K562 (cell line): Measurements from ENCODE around the gene ZNF407. TPM values are rescaled to one million over a fixed set of nuclear protein-coding genes. Genes with fewer than 3 reads are reported as not detected.

Experiments
- ATAC-seq: fragments of 200-7000 bp; cut with Tn5 transposase; 3 replicates; pipeline ENCODE4 v1.9.1; 2020; ENCODE audit warnings: moderate library complexity
- BruUV-seq: library from RNA; stranded (reverse); fragments of 400-500 nt; replicated peaks from 2 replicates; lab custom pipeline; 2021; lab: Mats Ljungman, UMichigan
- CTCF ChIA-PET: fragments of 300-600 bp; formaldehyde crosslinking; extraction: SDS; loops from one replicate; lab custom pipeline; 2021; ENCODE audit warnings: low intra/inter-chr PET ratio; lab: Yijun Ruan, JAX
- POLR2A ChIA-PET: fragments of 300-600, 350-650 bp; sonication (Branson Sonifier 250); formaldehyde crosslinking; extraction: SDS; loops from one replicate; lab custom pipeline; 2021; ENCODE audit warnings: antibody characterized with exemption, inconsistent platforms; lab: Yijun Ruan, JAX
- DNase-seq, 4 experiments: peaks; one replicate each; pipeline versions ENCODE4 v3.0.0 to v3.0.0-alpha.2; 2011 to 2018; ENCODE audit warnings: low spot score in 3 of 4, mixed read lengths in 3 of 4; ENCODE audit errors: extremely low read depth in 1 of 4
- FAIRE-seq: peaks from 2 replicates; lab custom pipeline; 2011; peaks lifted over from hg19 to GRCh38; lab: Jason Lieb, UNC
- H2AFZ ChIP-seq: 2 replicates; pipeline ENCODE4 v1.6.0; 2011; ENCODE audit warnings: low read depth, low read length, control low read depth, inconsistent platforms
- H3K27ac ChIP-seq: fragments of 200-600 bp; 3 replicates; pipeline ENCODE4 v1.8.0; 2011; ENCODE audit warnings: low read depth, mild to moderate bottlenecking, control low read depth, inconsistent platforms, low read length, moderate library complexity, mixed read lengths; ENCODE audit errors: extremely low read depth
- H3K27me3 ChIP-seq, 2 experiments: fragments of 300-600 bp in 1 of 2; 2 replicates in 1 of 2; 3 replicates in 1 of 2; pipeline versions ENCODE4 v1.6.0 to v1.8.0; 2011; ENCODE audit warnings: inconsistent platforms in 2 of 2, low read length in 2 of 2, mild to moderate bottlenecking in 1 of 2, mixed read lengths in 1 of 2, moderate library complexity in 1 of 2; ENCODE audit not compliant: control insufficient read depth in 2 of 2, insufficient read depth in 2 of 2
- H3K36me3 ChIP-seq: fragments of 300-600 bp; 3 replicates; pipeline ENCODE4 v1.8.0; 2011; ENCODE audit warnings: mild to moderate bottlenecking, low read length, inconsistent platforms; ENCODE audit not compliant: control insufficient read depth, insufficient read depth
- H3K4me1 ChIP-seq, 2 experiments: fragments of 200-600 bp in 1 of 2; replicated peaks in 1 of 2; 2 replicates in 1 of 2; 3 replicates in 1 of 2; pipeline versions ENCODE4 v1.5.1 to v1.8.0; 2011; ENCODE audit warnings: inconsistent platforms in 2 of 2, low read length in 2 of 2, mild to moderate bottlenecking in 1 of 2, mixed read lengths in 1 of 2, moderate library complexity in 1 of 2; ENCODE audit not compliant: control insufficient read depth in 2 of 2, insufficient read depth in 2 of 2
- H3K4me2 ChIP-seq: 2 replicates; pipeline ENCODE4 v1.6.1; 2011; ENCODE audit warnings: low read length, control low read depth, inconsistent platforms, mixed read lengths; ENCODE audit not compliant: insufficient read depth
- H3K4me3 ChIP-seq: fragments of 200-600 bp; sonication (generic), shearing (Covaris generic); 2 replicates; pipeline ENCODE4 v1.5.1; 2016; ENCODE audit warnings: control low read depth, inconsistent platforms
- H3K79me2 ChIP-seq: fragments of 200-600 bp; 3 replicates; pipeline ENCODE4 v1.8.0; 2011; ENCODE audit warnings: low read length, inconsistent platforms; ENCODE audit not compliant: control insufficient read depth, insufficient read depth
- H3K9ac ChIP-seq, 2 experiments: 2 replicates each; pipeline versions ENCODE4 v1.6.0 to v1.6.1; 2011; ENCODE audit warnings: low read depth in 2 of 2, low read length in 2 of 2, control low read depth in 1 of 2, inconsistent platforms in 1 of 2, mild to moderate bottlenecking in 1 of 2, mixed read lengths in 1 of 2; ENCODE audit not compliant: insufficient read depth in 1 of 2
- H3K9me1 ChIP-seq: one replicate; pipeline ENCODE4 v1.6.0; 2011; ENCODE audit warnings: inconsistent platforms, mild to moderate bottlenecking, low read length, moderate library complexity; ENCODE audit not compliant: control insufficient read depth, insufficient read depth
- H3K9me3 ChIP-seq: replicated peaks from 2 replicates; pipeline ENCODE4 v1.5.1; 2011; ENCODE audit warnings: low read depth, low read length, inconsistent platforms; ENCODE audit not compliant: control insufficient read depth, insufficient read depth
- H4K20me1 ChIP-seq: replicated peaks from 2 replicates; pipeline ENCODE4 v1.6.1; 2011; ENCODE audit warnings: low read length, inconsistent platforms, mixed read lengths; ENCODE audit not compliant: control insufficient read depth, insufficient read depth
- BRD4 ChIP-seq: fragments of 200-600 bp; sonication (generic); IDR thresholded peaks from 2 replicates; pipeline ENCODE4 v1.6.1; 2017; ENCODE audit warnings: inconsistent platforms
- CTCF ChIP-seq, 3 experiments: IDR thresholded peaks in 2 of 3; conservative IDR thresholded peaks in 1 of 3; 2 replicates each; pipeline ENCODE4 v1.5.1; 2011 to 2012; ENCODE audit warnings: low read length in 3 of 3, mild to moderate bottlenecking in 3 of 3, control low read depth in 2 of 3, improper control_type of control experiment in 1 of 3, inconsistent platforms in 1 of 3, low read depth in 1 of 3, mixed read lengths in 1 of 3, moderate library complexity in 1 of 3; ENCODE audit not compliant: insufficient read depth in 2 of 3
- ELF4 ChIP-seq: fragments of 450-650 bp; formaldehyde crosslinking; IDR thresholded peaks from 2 replicates; pipeline ENCODE4 v1.4.0; 2022; ENCODE audit warnings: missing genetic modification characterization
- FOXJ3 ChIP-seq: sonication (generic); formaldehyde crosslinking; IDR thresholded peaks from 2 replicates; pipeline ENCODE4 v1.4.0; 2020; ENCODE audit warnings: mild to moderate bottlenecking, missing genetic modification reagents
- GABPA ChIP-seq: fragments of 200-800 bp; sonication (Bioruptor generic); conservative IDR thresholded peaks from 2 replicates; pipeline ENCODE4 v1.6.1; 2016; ENCODE audit warnings: low read depth, missing genetic modification characterization, missing compliant biosample characterization
- HDAC3 ChIP-seq: fragments of 450-650 bp; IDR thresholded peaks from 2 replicates; pipeline ENCODE4 v1.6.1; 2018; ENCODE audit warnings: borderline replicate concordance, mild to moderate bottlenecking, moderate library complexity; ENCODE audit not compliant: partially characterized antibody
- MAZ ChIP-seq, 2 experiments: fragments of 450-650 bp in 1 of 2; sonication (generic) in 1 of 2; formaldehyde crosslinking; IDR thresholded peaks in 1 of 2; conservative IDR thresholded peaks in 1 of 2; 2 replicates each; pipeline versions ENCODE4 v1.4.0 to v1.5.0; 2020; ENCODE audit warnings: mild to moderate bottlenecking in 1 of 2, missing genetic modification reagents in 1 of 2
- SFPQ ChIP-seq: fragments of 200-400 bp; formaldehyde crosslinking; IDR thresholded peaks from 2 replicates; pipeline ENCODE4 v1.6.1; 2017; ENCODE audit warnings: mild to moderate bottlenecking, low read depth, low read length, moderate library complexity
- SIRT6 ChIP-seq: IDR thresholded peaks from one replicate; pipeline ENCODE4 v1.6.1; 2012; ENCODE audit warnings: low read depth, mild to moderate bottlenecking, control low read depth, inconsistent platforms, low read length, moderate library complexity
- SP1 ChIP-seq: sonication (generic); formaldehyde crosslinking; IDR thresholded peaks from 2 replicates; pipeline ENCODE4 v1.8.1; 2022; ENCODE audit warnings: mild to moderate bottlenecking, missing genetic modification reagents
- ZC3H8 ChIP-seq: fragments of 450-650 bp; IDR thresholded peaks from 2 replicates; pipeline ENCODE4 v1.6.1; 2017
- ZNF347 ChIP-seq: fragments of 450-650 bp; formaldehyde crosslinking; IDR thresholded peaks from 2 replicates; pipeline ENCODE4 v1.4.0; 2020; ENCODE audit warnings: low read depth, mild to moderate bottlenecking, moderate library complexity
- WGBS: fragments of 100-300 bp; shearing (Covaris generic); methylation state at CpG from one replicate; pipeline ENCODE4 v1.1.6; 2016; ENCODE audit warnings: low coverage, mixed read lengths; ENCODE audit not compliant: insufficient coverage; ENCODE audit errors: missing lambda C conversion rate; 5-methylcytosine and 5-hydroxymethylcytosine counted together
- in situ Hi-C: fragments of 300-500 bp; cut with MboI; formaldehyde crosslinking; loops from 4 replicates; pipeline ENCODE4 v1.15.0; 2018; ENCODE audit warnings: inconsistent platforms, mixed read lengths
- intact Hi-C: fragments of 100-400 bp; cut with micrococcal nuclease; formaldehyde crosslinking; loops from 2 replicates; pipeline ENCODE4 v1.14.2; 2022
- polyA plus RNA-seq, 8 experiments: library from polyadenylated mRNA; depleted of rRNA in 4 of 8; stranded (reverse) in 5 of 8; unstranded in 3 of 8; fragments of >200 nt; fragmentation: Nextera tagmentation in 2 of 8; fragmentation: Illumina TruSeq in 1 of 8; extraction: Ambion mirVana in 2 of 8; extraction: Trizol in 1 of 8; gene quantifications; 2 replicates each; pipeline versions ENCODE4 v1.2.1 to v1.2.3, GENCODE V29; 2011 to 2014; ENCODE audit warnings: inconsistent platforms in 1 of 8, missing spikeins in 1 of 8
- total RNA-seq, 7 experiments: library from RNA; depleted of rRNA in 6 of 7; stranded (reverse); fragments of >200 nt in 6 of 7; fragmentation: Illumina TruSeq in 2 of 7; extraction: Trizol in 2 of 7; gene quantifications; 2 replicates each; pipeline versions ENCODE4 v1.2.1 to v1.2.3, GENCODE V29; 2011 to 2021; ENCODE audit warnings: low replicate concordance in 1 of 7
- TF ChIP-seq, protein P1 (sequence below): fragments of 250-450 bp; sonication (Bioruptor Pico); IDR thresholded peaks from 2 replicates; pipeline ENCODE4 v1.8.0; 2022; ENCODE audit warnings: moderate library complexity, mild to moderate bottlenecking, inconsistent platforms
- TF ChIP-seq, protein P2 (sequence below): fragments of 250-450 bp; sonication (Bioruptor Pico); IDR thresholded peaks from 2 replicates; pipeline ENCODE4 v1.4.0; 2020

ZNF407 gene
- total and polyA plus RNA-seq, 9 of the 15 experiments (the other 6 are each of a cell fraction or from before 2014, with no cell fraction given), result 0.21 to 5.4 (median 2.3) TPM

DNA sequence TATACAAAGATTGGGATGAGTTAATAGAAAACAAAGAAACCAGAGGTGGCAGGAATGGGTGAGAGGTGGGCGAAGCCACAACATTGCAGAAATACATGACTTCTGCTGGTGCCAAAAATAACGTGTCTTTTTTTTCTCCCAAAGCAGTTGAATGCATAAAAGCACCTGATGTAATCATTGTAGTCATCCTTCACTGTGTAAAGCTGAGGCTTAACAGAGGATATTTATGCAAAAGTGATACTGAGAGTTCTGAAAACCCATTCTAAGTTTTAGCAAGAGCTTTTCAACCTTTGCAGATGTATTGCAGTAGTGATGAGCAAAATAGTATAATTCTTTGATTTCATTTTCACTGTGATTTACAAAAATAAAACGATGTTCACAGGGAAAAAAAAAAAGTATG, 438.3 kb downstream of the ZNF407 start:
- FAIRE-seq (no peak), DNase-seq (no peak), ATAC-seq (no peak)
- no peaks in the 10 kb centered on the region for H3K9me3 ChIP-seq
- no peaks in the 10 kb centered on the region for H3K36me3 ChIP-seq
- no peaks in the 10 kb centered on the region for H4K20me1 ChIP-seq
- H3K9me1 ChIP-seq, result no peaks in the 10 kb centered on the region
- BruUV-seq, result no TSS peak
- in situ Hi-C loops, result no loop called here
- H3K9ac ChIP-seq, result no peak overlapping the region
- H3K4me2 ChIP-seq, result no peak overlapping the region
- intact Hi-C loops, result no loop called here
- no peak overlapping the region for H3K4me3 ChIP-seq
- POLR2A ChIA-PET, result interaction anchor here (0.6 kb wide), 1 partner anchor 1344 kb away, joined by 3 read pairs; no protein-coding TSS in a partner anchor
- H3K27ac ChIP-seq, result no peak overlapping the region
- H3K4me1 ChIP-seq, result no peaks in the 10 kb centered on the region; a peak in 1 of 5 replicates
- WGBS, result 4% methylated on average over 3 of the region's 3 CpGs
- CTCF ChIA-PET, result no interaction called here
- H3K79me2 ChIP-seq, result no peaks in the 10 kb centered on the region
- H3K27me3 ChIP-seq, result peaks cover 0 to 4% of the 10 kb centered on the region in 2 experiments; a peak in 1 of 5 replicates
- no peak overlapping the region for H2AFZ ChIP-seq
- TF ChIP-seq MAZ (CRISPR knock-in tag; conservative IDR thresholded peaks at IDR 0.05 in 1 of 2, IDR thresholded peaks at IDR 0.05 in 1 of 2) (no peak), SP1 (CRISPR knock-in tag) (no peak), GABPA (tag) (no peak), FOXJ3 (no peak), BRD4 (no peak), ZC3H8 (no peak), SIRT6 (no peak), CTCF (IDR thresholded peaks at IDR 0.05 in 2 of 3, conservative IDR thresholded peaks at IDR 0.05 in 1 of 3; ENCODE audit: insufficient read depth in 2 of 3, low read depth in 1 of 3, low read length in 3 of 3) (no peak), SFPQ (no peak), ELF4 (CRISPR knock-in tag) (no peak), HDAC3 (no peak), ZNF347 (no peak)
- TF ChIP-seq, protein P1, sequence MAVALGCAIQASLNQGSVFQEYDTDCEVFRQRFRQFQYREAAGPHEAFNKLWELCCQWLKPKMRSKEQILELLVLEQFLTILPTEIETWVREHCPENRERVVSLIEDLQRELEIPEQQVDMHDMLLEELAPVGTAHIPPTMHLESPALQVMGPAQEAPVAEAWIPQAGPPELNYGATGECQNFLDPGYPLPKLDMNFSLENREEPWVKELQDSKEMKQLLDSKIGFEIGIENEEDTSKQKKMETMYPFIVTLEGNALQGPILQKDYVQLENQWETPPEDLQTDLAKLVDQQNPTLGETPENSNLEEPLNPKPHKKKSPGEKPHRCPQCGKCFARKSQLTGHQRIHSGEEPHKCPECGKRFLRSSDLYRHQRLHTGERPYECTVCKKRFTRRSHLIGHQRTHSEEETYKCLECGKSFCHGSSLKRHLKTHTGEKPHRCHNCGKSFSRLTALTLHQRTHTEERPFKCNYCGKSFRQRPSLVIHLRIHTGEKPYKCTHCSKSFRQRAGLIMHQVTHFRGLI, result no peak
- TF ChIP-seq, protein P2, sequence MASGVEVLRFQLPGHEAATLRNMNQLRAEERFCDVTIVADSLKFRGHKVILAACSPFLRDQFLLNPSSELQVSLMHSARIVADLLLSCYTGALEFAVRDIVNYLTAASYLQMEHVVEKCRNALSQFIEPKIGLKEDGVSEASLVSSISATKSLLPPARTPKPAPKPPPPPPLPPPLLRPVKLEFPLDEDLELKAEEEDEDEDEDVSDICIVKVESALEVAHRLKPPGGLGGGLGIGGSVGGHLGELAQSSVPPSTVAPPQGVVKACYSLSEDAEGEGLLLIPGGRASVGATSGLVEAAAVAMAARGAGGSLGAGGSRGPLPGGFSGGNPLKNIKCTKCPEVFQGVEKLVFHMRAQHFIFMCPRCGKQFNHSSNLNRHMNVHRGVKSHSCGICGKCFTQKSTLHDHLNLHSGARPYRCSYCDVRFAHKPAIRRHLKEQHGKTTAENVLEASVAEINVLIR, result no peak
